Heart left ventricle (tissue), 16 donors: Measurements from ENCODE around the gene KIF5C. TPM values are rescaled to one million over a fixed set of nuclear protein-coding genes. Genes with fewer than 3 reads are reported as not detected.

Experiments used
- ATAC-seq, 4 donors: fragments of 200-7000 bp; cut with Tn5 transposase; one replicate each; pipeline ENCODE4 v1.9.1; 2020 to 2022; ENCODE audit warnings: moderate library complexity in 4 of 4, mild to moderate bottlenecking in 3 of 4, moderate number of reproducible peaks in 1 of 4
- DNase-seq, 5 donors: peaks; one replicate each; pipeline ENCODE4 v3.0.0-alpha.2; 2020
- H3K27ac ChIP-seq, 12 donors: fragments of 200-600 bp; sonication (generic) in 4 of 12; one replicate each; pipeline versions ENCODE4 v1.5.0 to v1.8.0; 2016 to 2022; ENCODE audit warnings: mild to moderate bottlenecking in 2 of 12
- H3K27me3 ChIP-seq, 9 donors: fragments of 200-600 bp; sonication (generic) in 2 of 9; one replicate each; pipeline versions ENCODE4 v1.5.1 to v1.8.0; 2016 to 2022; ENCODE audit warnings: mild to moderate bottlenecking in 3 of 9
- H3K36me3 ChIP-seq, 9 donors: fragments of 200-600 bp; sonication (generic) in 2 of 9; one replicate each; pipeline versions ENCODE4 v1.5.0 to v1.8.0; 2018 to 2022; ENCODE audit warnings: mild to moderate bottlenecking in 2 of 9
- H3K4me1 ChIP-seq, 12 donors: fragments of 200-600 bp; sonication (generic) in 4 of 12; one replicate each; pipeline versions ENCODE4 v1.5.0 to v1.8.0; 2016 to 2022; ENCODE audit warnings: mild to moderate bottlenecking in 3 of 12
- H3K4me3 ChIP-seq, 12 donors: fragments of 200-600 bp; sonication (generic) in 4 of 12; one replicate each; pipeline versions ENCODE4 v1.5.0 to v1.8.0; 2017 to 2022; ENCODE audit warnings: mild to moderate bottlenecking in 9 of 12, moderate library complexity in 4 of 12
- H3K9me3 ChIP-seq, 12 donors: fragments of 200-600 bp; sonication (generic) in 4 of 12; one replicate each; pipeline versions ENCODE4 v1.5.0 to v1.8.0; 2016 to 2022; ENCODE audit warnings: mild to moderate bottlenecking in 1 of 12
- CTCF ChIP-seq, 12 donors: fragments of 200-600 bp; sonication (generic) in 4 of 12; IDR thresholded peaks; one replicate each; pipeline versions ENCODE4 v1.5.0 to v1.8.0; 2018 to 2022; ENCODE audit warnings: antibody characterized with exemption in 12 of 12, mild to moderate bottlenecking in 5 of 12
- POLR2A ChIP-seq, 2 donors: fragments of 450-650 bp; IDR thresholded peaks; one replicate each; pipeline ENCODE4 v1.6.1; 2017; ENCODE audit warnings: antibody characterized with exemption in 2 of 2, mild to moderate bottlenecking in 2 of 2, moderate library complexity in 2 of 2
- WGBS, 4 donors: extraction: QIAGEN DNeasy Blood & Tissue Kit in 2 of 4; methylation state at CpG; one replicate each; pipeline versions ENCODE4 v1.1.5 to v1.1.7; 2013 to 2018; 5-methylcytosine and 5-hydroxymethylcytosine counted together
- intact Hi-C, 10 donors: fragments of 100-400 bp; cut with DNase I; formaldehyde crosslinking; loops; one replicate each; pipeline versions ENCODE4 v1.11.1 to v1.14.2; 2022
- polyA plus RNA-seq, 2 donors: library from polyadenylated mRNA; stranded (reverse); fragments of 200-250 nt; gene quantifications; one replicate each; pipeline ENCODE4 v1.2.3, GENCODE V29; 2013
- total RNA-seq, 9 donors: library from RNA; depleted of rRNA in 2 of 9; stranded (reverse); fragments of >200 nt in 2 of 9; fragmentation: NEBNext Ultra II Directional in 3 of 9; extraction: Animal tissue kit (Norgen Biotek cat#: 25700) in 3 of 9; gene quantifications; one replicate each; pipeline versions ENCODE4 v1.1.0 to v1.2.4, GENCODE V29; 2016 to 2023
- donor health status: ischemic (EF 13 %, LVEDD 7.1; RV severe dilation, severe dysfunction).
- donor health status: healthy with polysubstance abuse.
- donor health status: DM: no; HTN: yes; CAD: no.
- donor health status: DM: no; HTN: no; CAD: no.
- donor health status: ischemic (EF 25% LVEDD 6.9; RV normal size, moderate dysfunction).
- donor health status: ischemic (EF 25% LVEDD 5.7; RV mildly dilated, moderate dysfunction).
- donor health status: healthy.
- donor health status: DM: yes; HTN: yes; CAD: no.
- donor health status: ischemic (EF 35%, LVEDD 5.7; RV mildly dilated, moderate dysfunction).
- donor health status: nonischemic (EF 11% LVEDD 7.7; RV severe dilation, severe dysfunction).
- donor health status: DM: yes; HTN: yes; CAD: no.
- donor health status: PGD.
- donor health status: ischemic (EF 29% LVEDD 5.4; RV normal size, mild dysfunction).
- donor health status: nonischemic (EF 23%, LVEDD 6.1; RV moderate dilation, normal function).

KIF5C gene
- total and polyA plus RNA-seq, 11 donors, result 0.22 to 1.4 (median 0.48) TPM

GRCh38 chr2:148876595-148877402 lies 1.8 kb downstream of the KIF5C start:
- WGBS, 4 donors, result 7 to 22% (median 10%) methylated on average over 12 to 34 of the region's 34 CpGs
- Histone ChIP-seq H3K4me1 (peaks cover 6 to 27% (median 19%) of the 10 kb centered on the region in 12 donors), H3K27ac (no peak overlapping the region), H3K27me3 (peaks cover 15 to 49% (median 29%) of the 10 kb centered on the region in 9 donors), H3K36me3 (no peaks in the 10 kb centered on the region), H3K9me3 (peaks cover 0 to 11% (median 2%) of the 10 kb centered on the region in 12 donors), H3K4me3 (peak overlapping the region in 9 of 12 donors; percentile 4 to 63 (median 56))
- intact Hi-C loops, result loop anchor here in 2 of 10 donors (5.0 to 10.0 kb wide), 2 partner anchors 229 to 232 kb away; partner anchors contain the start of gene EPC2 (in 1 of the 2)
- DNase-seq (peak in 1 of 5 donors; percentile 60), ATAC-seq (no peak)
- TF ChIP-seq CTCF (IDR thresholded peaks at IDR 0.05), result no peak
- no peak for TF ChIP-seq POLR2A (IDR thresholded peaks at IDR 0.05)

DNA sequence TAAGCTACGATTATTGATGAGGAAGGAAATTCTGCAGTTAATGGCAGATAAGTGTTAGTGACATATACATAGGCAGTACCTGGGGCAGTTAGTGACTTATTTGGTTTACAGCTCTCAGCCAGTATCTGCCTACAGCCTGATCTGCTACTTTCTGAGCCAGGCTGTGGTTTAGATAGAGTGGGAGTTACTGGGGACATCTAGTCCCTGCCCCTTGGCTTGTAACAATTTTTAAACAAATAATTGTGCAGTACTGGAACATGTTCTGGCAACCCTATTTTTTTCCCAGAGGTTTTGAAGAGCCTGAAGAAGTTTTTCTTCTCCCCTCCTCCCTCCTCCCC lies 2.3 kb downstream of the KIF5C start:
- no peak overlapping the region for H3K27ac ChIP-seq
- peaks cover 6 to 27% (median 19%) of the 10 kb centered on the region in 12 donors for H3K4me1 ChIP-seq
- H3K36me3 ChIP-seq, result no peaks in the 10 kb centered on the region
- peaks cover 0 to 11% (median 2%) of the 10 kb centered on the region in 12 donors for H3K9me3 ChIP-seq
- no peak for TF ChIP-seq CTCF (IDR thresholded peaks at IDR 0.05)
- no peak for TF ChIP-seq POLR2A (IDR thresholded peaks at IDR 0.05)
- H3K4me3 ChIP-seq, result no peak overlapping the region
- DNase-seq (no peak), ATAC-seq (no peak)
- H3K27me3 ChIP-seq, result peaks cover 15 to 47% (median 29%) of the 10 kb centered on the region in 9 donors
- intact Hi-C loops, result loop anchor here in 2 of 10 donors (5.0 to 10.0 kb wide), 2 partner anchors 230 to 233 kb away; partner anchors contain the start of gene EPC2 (in 1 of the 2)
- WGBS, 4 donors, result 21 to 42% (median 33%) methylated on average over 1 of the region's 1 CpG

- TF ChIP-seq CTCF (IDR thresholded peaks at IDR 0.05) (no peak), POLR2A (IDR thresholded peaks at IDR 0.05) (no peak)
- Histone ChIP-seq H3K9me3 (peaks cover 0 to 11% (median 2%) of the 10 kb centered on the region in 12 donors), H3K27me3 (peaks cover 6 to 23% (median 16%) of the 10 kb centered on the region in 9 donors), H3K4me1 (peaks cover 6 to 17% (median 15%) of the 10 kb centered on the region in 12 donors), H3K4me3 (no peak overlapping the region), H3K27ac (no peak overlapping the region), H3K36me3 (no peaks in the 10 kb centered on the region)
- intact Hi-C loops, result loop anchor here in 1 of 10 donors (10.0 kb wide), 1 partner anchor 236 kb away; the partner anchor contains the start of gene EPC2
- DNase-seq (no peak), ATAC-seq (no peak)
- 73 to 86% (median 78%) methylated on average over 2 of the region's 2 CpGs for WGBS, 4 donors
These were observed 5.6 kb downstream of the KIF5C start for GRCh38 chr2:148880636-148881035.

- peaks cover 0 to 17% (median 2%) of the 10 kb centered on the region in 9 donors for H3K27me3 ChIP-seq
- intact Hi-C loops, result loop anchor here in 1 of 10 donors (10.0 kb wide), 1 partner anchor 237 kb away; the partner anchor contains the start of gene EPC2
- H3K4me3 ChIP-seq, result no peak overlapping the region
- H3K27ac ChIP-seq, result no peak overlapping the region
- peaks cover 0 to 2% (median under 1%) of the 10 kb centered on the region in 12 donors for H3K4me1 ChIP-seq
- ATAC-seq (no peak), DNase-seq (no peak)
- peaks cover 0 to 11% (median 2%) of the 10 kb centered on the region in 12 donors for H3K9me3 ChIP-seq
- TF ChIP-seq CTCF (IDR thresholded peaks at IDR 0.05) (no peak), POLR2A (IDR thresholded peaks at IDR 0.05) (no peak)
- no peaks in the 10 kb centered on the region for H3K36me3 ChIP-seq
- 50 to 56% (median 53%) methylated on average over 9 of the region's 9 CpGs for WGBS, 4 donors
These were observed 7.0 kb downstream of the KIF5C start for GRCh38 chr2:148882051-148882450.
